ENCODE measurements around the gene EXOSC5.

DNA sequence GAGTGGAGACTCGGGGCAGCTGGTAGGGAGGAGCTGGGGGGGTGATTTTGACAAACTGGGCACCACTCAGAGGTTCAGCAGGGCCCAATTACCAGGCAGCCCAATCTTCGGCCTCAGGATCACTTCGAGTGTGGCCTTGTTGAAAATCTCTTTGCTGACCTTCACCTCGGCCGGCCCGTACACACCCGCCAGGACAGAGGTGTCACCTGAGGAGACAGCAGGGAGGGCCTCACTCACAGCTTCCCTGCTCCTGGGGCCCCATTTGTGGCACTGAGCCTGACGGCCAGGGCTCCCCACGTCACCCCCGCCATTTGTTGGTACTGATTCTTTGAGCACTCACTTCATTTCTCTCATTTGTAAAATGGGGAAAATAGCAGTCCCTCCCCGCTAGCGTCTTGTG is 4.4 kb downstream of the EXOSC5 start:
- TF ChIP-seq EP300 (IDR thresholded peaks at IDR 0.05) (no peak), POLR2A (IDR thresholded peaks at IDR 0.05) (no peak), CTCF (IDR thresholded peaks at IDR 0.05) (no peak), POLR2AphosphoS5 (IDR thresholded peaks at IDR 0.05) (no peak)
